Sigmoid colon (tissue), 7 donors: ENCODE results near the gene TAAR5. TPM values are rescaled to one million over a fixed set of nuclear protein-coding genes. Genes with fewer than 3 reads are reported as not detected.

ENCODE experiments used
- DNase-seq: peaks from one replicate; pipeline ENCODE4 v3.0.0-alpha.2; 2019
- H3K27ac ChIP-seq, 4 donors: fragments of 200-600 bp; sonication (generic); one replicate each; pipeline ENCODE4 v1.5.1; 2016 to 2019; ENCODE audit warnings: mild to moderate bottlenecking in 1 of 4
- H3K27me3 ChIP-seq, 3 donors: fragments of 200-600 bp; sonication (generic); one replicate each; pipeline ENCODE4 v1.5.1; 2019; ENCODE audit warnings: mild to moderate bottlenecking in 1 of 3
- H3K36me3 ChIP-seq, 4 donors: fragments of 200-600 bp; sonication (generic); one replicate each; pipeline ENCODE4 v1.5.1; 2016 to 2019
- H3K4me1 ChIP-seq, 4 donors: fragments of 200-600 bp; sonication (generic); one replicate each; pipeline ENCODE4 v1.5.1; 2017 to 2019
- H3K4me3 ChIP-seq, 4 donors: fragments of 200-600 bp; sonication (generic); one replicate each; pipeline ENCODE4 v1.5.1; 2017 to 2019; ENCODE audit warnings: mild to moderate bottlenecking in 2 of 4, moderate library complexity in 1 of 4
- H3K9me3 ChIP-seq, 4 donors: fragments of 200-600 bp in 3 of 4; sonication (generic) in 3 of 4; one replicate each; pipeline versions ENCODE4 v1.5.1 to v1.6.1; 2013 to 2019
- CTCF ChIP-seq, 4 experiments: fragments of 450-650 bp in 3 of 4; fragments of 200-600 bp in 1 of 4; IDR thresholded peaks; one replicate each; pipeline ENCODE4 v1.5.1; 2016 to 2019; ENCODE audit warnings: antibody characterized with exemption in 4 of 4, mild to moderate bottlenecking in 3 of 4, moderate library complexity in 2 of 4
- EP300 ChIP-seq, 4 donors: sonication (generic); formaldehyde crosslinking; IDR thresholded peaks; one replicate each; pipeline ENCODE4 v1.6.1; 2017; ENCODE audit warnings: antibody characterized with exemption in 4 of 4
- POLR2A ChIP-seq, 2 donors: fragments of 450-650 bp; IDR thresholded peaks; one replicate each; pipeline ENCODE4 v1.6.1; 2016; ENCODE audit warnings: antibody characterized with exemption in 2 of 2, mild to moderate bottlenecking in 2 of 2, moderate library complexity in 2 of 2
- POLR2AphosphoS5 ChIP-seq, 4 donors: sonication (generic); formaldehyde crosslinking; IDR thresholded peaks; one replicate each; pipeline ENCODE4 v1.6.1; 2017; ENCODE audit warnings: antibody characterized with exemption in 4 of 4
- WGBS, 2 donors: extraction: QIAGEN DNeasy Blood & Tissue Kit; methylation state at CpG; one replicate each; pipeline ENCODE4 v1.1.7; 2013; 5-methylcytosine and 5-hydroxymethylcytosine counted together
- intact Hi-C: fragments of 100-400 bp; cut with DNase I; formaldehyde crosslinking; loops from one replicate; pipeline ENCODE4 v1.15.1; 2023
- polyA plus RNA-seq, 3 donors: library from polyadenylated mRNA; stranded (reverse); fragments of 200-250 nt; gene quantifications; one replicate each; pipeline ENCODE4 v1.2.3, GENCODE V29; 2013
- total RNA-seq, 4 donors: library from RNA; depleted of rRNA; stranded (reverse); fragments of >200 nt; gene quantifications; one replicate each; pipeline ENCODE4 v1.1.0, GENCODE V29; 2016
- donor health status: healthy with polysubstance abuse.
- donor health status: Bipolar disorder and iron deficiency.
- donor health status: healthy.

The TAAR5 gene
- total and polyA plus RNA-seq, 7 donors, result 0.60 TPM; not detected in 6

GRCh38 chr6:132592855-132593254 lies 3.3 kb upstream of the TAAR5 start:
- Histone ChIP-seq H3K4me3 (no peak overlapping the region), H3K36me3 (no peaks in the 10 kb centered on the region), H3K4me1 (no peaks in the 10 kb centered on the region), H3K27me3 (no peaks in the 10 kb centered on the region), H3K9me3 (no peaks in the 10 kb centered on the region), H3K27ac (no peak overlapping the region)
- TF ChIP-seq POLR2AphosphoS5 (IDR thresholded peaks at IDR 0.05) (no peak), EP300 (IDR thresholded peaks at IDR 0.05) (no peak), CTCF (IDR thresholded peaks at IDR 0.05) (no peak), POLR2A (IDR thresholded peaks at IDR 0.05) (no peak)
- 57 to 71% methylated on average over 2 of the region's 2 CpGs for WGBS, 2 donors
- intact Hi-C loops, result no loop called here
- no peak for DNase-seq

GRCh38 chr6:132590362-132590761 lies 821 bp upstream of the TAAR5 start:
- TF ChIP-seq POLR2AphosphoS5 (IDR thresholded peaks at IDR 0.05), result no peak
- no peak for TF ChIP-seq POLR2A (IDR thresholded peaks at IDR 0.05)
- no peak for TF ChIP-seq CTCF (IDR thresholded peaks at IDR 0.05)
- TF ChIP-seq EP300 (IDR thresholded peaks at IDR 0.05), result no peak
- Histone ChIP-seq H3K36me3 (no peaks in the 10 kb centered on the region), H3K4me3 (no peak overlapping the region), H3K27ac (no peak overlapping the region), H3K27me3 (no peaks in the 10 kb centered on the region), H3K9me3 (no peaks in the 10 kb centered on the region), H3K4me1 (no peaks in the 10 kb centered on the region)
- no peak for DNase-seq
- 76 to 82% methylated on average over 1 of the region's 1 CpG for WGBS, 2 donors
- intact Hi-C loops, result no loop called here

GRCh38 chr6:132587424-132587823 lies 2.1 kb downstream of the TAAR5 start:
- Histone ChIP-seq H3K4me3 (no peak overlapping the region), H3K27me3 (no peaks in the 10 kb centered on the region), H3K27ac (no peak overlapping the region), H3K4me1 (no peaks in the 10 kb centered on the region), H3K9me3 (no peaks in the 10 kb centered on the region), H3K36me3 (no peaks in the 10 kb centered on the region)
- 58 to 75% methylated on average over 2 of the region's 2 CpGs for WGBS, 2 donors
- TF ChIP-seq POLR2AphosphoS5 (IDR thresholded peaks at IDR 0.05) (no peak), CTCF (IDR thresholded peaks at IDR 0.05) (no peak), POLR2A (IDR thresholded peaks at IDR 0.05) (no peak), EP300 (IDR thresholded peaks at IDR 0.05) (no peak)
- DNase-seq, result no peak
- intact Hi-C loops, result no loop called here

GRCh38 chr6:132584698-132585097 lies 4.8 kb downstream of the TAAR5 start:
- no peak for DNase-seq
- no peak overlapping the region for H3K4me3 ChIP-seq
- intact Hi-C loops, result no loop called here
- no peaks in the 10 kb centered on the region for H3K36me3 ChIP-seq
- no peaks in the 10 kb centered on the region for H3K27me3 ChIP-seq
- H3K9me3 ChIP-seq, result no peaks in the 10 kb centered on the region
- WGBS, 2 donors, result 32 to 78% methylated on average over 1 of the region's 1 CpG
- H3K4me1 ChIP-seq, result no peaks in the 10 kb centered on the region
- H3K27ac ChIP-seq, result no peak overlapping the region
- TF ChIP-seq POLR2AphosphoS5 (IDR thresholded peaks at IDR 0.05) (no peak), CTCF (IDR thresholded peaks at IDR 0.05) (no peak), POLR2A (IDR thresholded peaks at IDR 0.05) (no peak), EP300 (IDR thresholded peaks at IDR 0.05) (no peak)

DNA sequence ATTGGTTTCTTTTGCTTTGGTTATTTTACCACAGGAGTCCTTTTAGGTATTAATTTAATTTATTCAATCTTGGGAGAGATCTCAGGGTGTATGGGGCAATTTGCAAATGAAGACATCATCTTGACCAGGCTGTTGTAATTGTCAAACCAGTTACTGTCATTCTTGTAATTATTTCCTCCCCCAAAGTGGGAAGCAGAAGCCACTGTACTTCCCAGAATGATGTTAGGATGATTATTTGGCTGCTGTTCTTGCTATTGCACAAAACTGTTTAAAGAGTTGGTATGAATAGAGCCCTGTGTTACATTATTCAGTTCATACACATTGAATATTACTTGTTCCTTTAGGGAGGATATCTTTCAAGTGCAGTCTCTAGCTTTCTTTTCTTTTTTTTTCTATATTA lies 17.8 kb downstream of the TAAR5 start:
- TF ChIP-seq EP300 (IDR thresholded peaks at IDR 0.05) (no peak), CTCF (IDR thresholded peaks at IDR 0.05) (no peak), POLR2A (IDR thresholded peaks at IDR 0.05) (no peak), POLR2AphosphoS5 (IDR thresholded peaks at IDR 0.05) (no peak)
- no peaks in the 10 kb centered on the region for H3K9me3 ChIP-seq
- no peak overlapping the region for H3K27ac ChIP-seq
- H3K36me3 ChIP-seq, result no peaks in the 10 kb centered on the region
- no peak overlapping the region for H3K4me3 ChIP-seq
- intact Hi-C loops, result no loop called here
- DNase-seq, result no peak
- H3K27me3 ChIP-seq, result no peaks in the 10 kb centered on the region
- no peaks in the 10 kb centered on the region for H3K4me1 ChIP-seq
